Keratinocyte (primary cell): ENCODE data around the gene KCNF1. TPM values are rescaled to one million over a fixed set of nuclear protein-coding genes. Genes with fewer than 3 reads are reported as not detected.

Experiments used
- DNase-seq: peaks from one replicate; pipeline ENCODE4 v3.0.0-alpha.2; 2011; ENCODE audit warnings: low read depth, missing footprints, low spot score
- FAIRE-seq: peaks from 2 replicates; lab custom pipeline; 2011; peaks lifted over from hg19 to GRCh38; lab: Jason Lieb, UNC
- H2AFZ ChIP-seq: 2 replicates; pipeline ENCODE4 v1.6.0; 2012; ENCODE audit warnings: low read length, control low read depth, inconsistent platforms; ENCODE audit not compliant: control insufficient read depth
- H3K27ac ChIP-seq: 2 replicates; pipeline ENCODE4 v1.5.1; 2011; ENCODE audit warnings: low read length; ENCODE audit not compliant: control insufficient read depth, insufficient read depth
- H3K27me3 ChIP-seq: 3 replicates; pipeline ENCODE4 v1.6.0; 2011; ENCODE audit warnings: low read length; ENCODE audit not compliant: control insufficient read depth, insufficient read depth; ENCODE audit errors: extremely low read depth
- H3K36me3 ChIP-seq, 2 experiments: 2 replicates in 1 of 2; 3 replicates in 1 of 2; pipeline ENCODE4 v1.5.1; 2011; ENCODE audit warnings: low read length in 2 of 2, mild to moderate bottlenecking in 1 of 2; ENCODE audit not compliant: control insufficient read depth in 2 of 2, insufficient read depth in 2 of 2; ENCODE audit errors: extremely low read depth in 1 of 2
- H3K4me1 ChIP-seq: 3 replicates; pipeline ENCODE4 v1.5.1; 2011; ENCODE audit warnings: low read length; ENCODE audit not compliant: control insufficient read depth, insufficient read depth; ENCODE audit errors: extremely low read depth
- H3K4me2 ChIP-seq: 3 replicates; pipeline ENCODE4 v1.6.0; 2011; ENCODE audit warnings: low read depth, low read length; ENCODE audit not compliant: control insufficient read depth, insufficient read depth; ENCODE audit errors: extremely low read depth
- H3K4me3 ChIP-seq, 3 experiments: fragments of 200-600 bp in 1 of 3; sonication (generic) in 1 of 3; 2 replicates in 2 of 3; 3 replicates in 1 of 3; pipeline ENCODE4 v1.5.1; 2011 to 2016; ENCODE audit warnings: low read length in 3 of 3, mild to moderate bottlenecking in 3 of 3, control low read depth in 2 of 3, inconsistent platforms in 1 of 3, low read depth in 1 of 3, mixed read lengths in 1 of 3, mixed run types in 1 of 3, moderate library complexity in 1 of 3; ENCODE audit not compliant: control insufficient read depth in 2 of 3, insufficient read depth in 2 of 3; ENCODE audit errors: extremely low read depth in 1 of 3
- H3K79me2 ChIP-seq: 2 replicates; pipeline ENCODE4 v1.6.0; 2012; ENCODE audit warnings: low read length; ENCODE audit not compliant: control insufficient read depth, insufficient read depth
- H3K9ac ChIP-seq: 3 replicates; pipeline ENCODE4 v1.6.0; 2011; ENCODE audit warnings: low read length; ENCODE audit not compliant: control insufficient read depth, insufficient read depth; ENCODE audit errors: extremely low read depth
- H3K9me1 ChIP-seq: 3 replicates; pipeline ENCODE4 v1.6.0; 2011; ENCODE audit warnings: low read length; ENCODE audit not compliant: control insufficient read depth, insufficient read depth; ENCODE audit errors: extremely low read depth
- H3K9me3 ChIP-seq: 2 replicates; pipeline ENCODE4 v1.5.1; 2012; ENCODE audit warnings: low read depth, low read length; ENCODE audit not compliant: control insufficient read depth
- H4K20me1 ChIP-seq: 3 replicates; pipeline ENCODE4 v1.6.0; 2011; ENCODE audit warnings: low read length; ENCODE audit not compliant: control insufficient read depth, insufficient read depth; ENCODE audit errors: extremely low read depth
- CTCF ChIP-seq, 3 experiments: IDR thresholded peaks in 1 of 3; conservative IDR thresholded peaks in 1 of 3; optimal IDR thresholded peaks in 1 of 3; 2 replicates in 2 of 3; 3 replicates in 1 of 3; pipeline versions ENCODE3 to v1.5.1; 2011; ENCODE audit warnings: low read length in 3 of 3, mild to moderate bottlenecking in 3 of 3, moderate library complexity in 2 of 3, control low read depth in 1 of 3, inconsistent platforms in 1 of 3; ENCODE audit not compliant: insufficient read depth in 2 of 3; ENCODE audit errors: extremely low read depth in 1 of 3
- EZH2 ChIP-seq: IDR thresholded peaks from one replicate; pipeline ENCODE4 v1.6.1; 2012; ENCODE audit warnings: inconsistent platforms, mild to moderate bottlenecking, low read length, moderate library complexity
- dilution Hi-C: fragments of 300-500 bp; cut with MboI; formaldehyde crosslinking; loops from one replicate; pipeline ENCODE4 v1.7.0; 2020; ENCODE audit warnings: low sequenced_read_pairs; ENCODE audit not compliant: extremely low pct_ligation_motif_present
- polyA plus RNA-seq, 5 experiments: library from polyadenylated mRNA; depleted of rRNA in 3 of 5; stranded (reverse) in 3 of 5; stranded (forward) in 1 of 5; unstranded in 1 of 5; fragments of >200 nt; gene quantifications; 1 replicate in 1 of 5; 2 replicates in 3 of 5; 3 replicates in 1 of 5; pipeline versions ENCODE4 v1.2.1 to v1.2.3, GENCODE V29; 2011 to 2012; ENCODE audit warnings: missing spikeins in 2 of 5, low read depth in 1 of 5, low replicate concordance in 1 of 5

The KCNF1 gene
- polyA plus RNA-seq, 1 donor (not counting 4 experiments of a cell fraction or from before 2014, with no cell fraction given) = 0.05 TPM

GRCh38 chr2:10873171-10873570, 38.6 kb upstream of the KCNF1 start:
- Histone ChIP-seq H3K9me3 (no peaks in the 10 kb centered on the region), H3K79me2 (no peaks in the 10 kb centered on the region), H2AFZ (no peak overlapping the region), H3K4me2 (no peak overlapping the region), H3K27ac (no peak overlapping the region), H3K9me1 (no peaks in the 10 kb centered on the region), H3K9ac (no peak overlapping the region), H3K27me3 (no peaks in the 10 kb centered on the region), H3K4me3 (no peak overlapping the region), H3K36me3 (no peaks in the 10 kb centered on the region), H4K20me1 (no peaks in the 10 kb centered on the region), H3K4me1 (no peaks in the 10 kb centered on the region)
- TF ChIP-seq CTCF (optimal IDR thresholded peaks at IDR 0.05 in 1 of 3, IDR thresholded peaks at IDR 0.05 in 1 of 3, conservative IDR thresholded peaks at IDR 0.05 in 1 of 3; ENCODE audit: extremely low read depth in 1 of 3, insufficient read depth in 2 of 3, low read length in 3 of 3) = no peak
- FAIRE-seq = no peak
- no peak for DNase-seq
- dilution Hi-C loops = no loop called here

GRCh38 chr2:10873790-10874437, 37.8 kb upstream of the KCNF1 start:
- Histone ChIP-seq H3K9ac (no peak overlapping the region), H3K4me2 (no peak overlapping the region), H3K36me3 (no peaks in the 10 kb centered on the region), H3K9me1 (no peaks in the 10 kb centered on the region), H3K4me3 (no peak overlapping the region), H2AFZ (no peak overlapping the region), H3K27me3 (no peaks in the 10 kb centered on the region), H3K9me3 (no peaks in the 10 kb centered on the region), H3K79me2 (no peaks in the 10 kb centered on the region), H4K20me1 (no peaks in the 10 kb centered on the region), H3K4me1 (no peaks in the 10 kb centered on the region), H3K27ac (no peak overlapping the region)
- no peak for DNase-seq
- no peak for FAIRE-seq
- dilution Hi-C loops = no loop called here
- TF ChIP-seq EZH2 = no peak
- no peak for TF ChIP-seq CTCF (optimal IDR thresholded peaks at IDR 0.05 in 1 of 3, IDR thresholded peaks at IDR 0.05 in 1 of 3, conservative IDR thresholded peaks at IDR 0.05 in 1 of 3; ENCODE audit: extremely low read depth in 1 of 3, insufficient read depth in 2 of 3, low read length in 3 of 3)
